NCI-H2227 treated with DMSO at 0.1 percent for 48 hours (cell line): Measurements from ENCODE around the gene ATP10B.

Experiments used
- DNase-seq: peaks from one replicate; lab custom pipeline; 2025; lab: John Stamatoyannopoulos, UW

The ATP10B gene

GRCh38 chr5:160548949-160549645 is 302.9 kb downstream of the ATP10B start:
- DNase-seq, result no peak

- DNase-seq, result no peak
These were observed 304.1 kb downstream of the ATP10B start for GRCh38 chr5:160547872-160548271.

- no peak for DNase-seq
These were observed 304.9 kb downstream of the ATP10B start for GRCh38 chr5:160547061-160547460.

- no peak for DNase-seq
These were observed 306.2 kb downstream of the ATP10B start for GRCh38 chr5:160545832-160546231.

GRCh38 chr5:160543395-160543794 is 308.6 kb downstream of the ATP10B start:
- DNase-seq, result no peak

DNA sequence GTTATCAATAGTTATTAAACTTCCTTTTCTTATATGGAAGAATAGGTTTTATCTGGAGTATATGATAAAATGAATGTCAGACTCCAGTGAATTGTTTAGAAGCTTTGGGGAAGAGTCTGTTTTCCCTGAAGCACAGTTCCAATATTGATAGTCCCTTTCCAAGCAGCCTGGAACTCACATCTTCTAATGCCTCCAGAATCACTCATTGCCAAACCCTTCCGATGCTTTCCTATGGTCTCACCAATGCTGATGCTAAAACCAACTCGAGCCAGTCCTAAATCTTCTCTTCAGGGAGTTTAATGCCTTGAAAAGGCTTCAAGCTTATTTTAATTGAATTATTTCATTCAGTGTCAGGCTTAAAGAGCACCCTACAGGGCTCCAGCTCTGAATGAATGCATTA is 309.2 kb downstream of the ATP10B start:
- DNase-seq, result no peak

GRCh38 chr5:160542281-160542680 is 309.7 kb downstream of the ATP10B start:
- DNase-seq, result no peak

DNA sequence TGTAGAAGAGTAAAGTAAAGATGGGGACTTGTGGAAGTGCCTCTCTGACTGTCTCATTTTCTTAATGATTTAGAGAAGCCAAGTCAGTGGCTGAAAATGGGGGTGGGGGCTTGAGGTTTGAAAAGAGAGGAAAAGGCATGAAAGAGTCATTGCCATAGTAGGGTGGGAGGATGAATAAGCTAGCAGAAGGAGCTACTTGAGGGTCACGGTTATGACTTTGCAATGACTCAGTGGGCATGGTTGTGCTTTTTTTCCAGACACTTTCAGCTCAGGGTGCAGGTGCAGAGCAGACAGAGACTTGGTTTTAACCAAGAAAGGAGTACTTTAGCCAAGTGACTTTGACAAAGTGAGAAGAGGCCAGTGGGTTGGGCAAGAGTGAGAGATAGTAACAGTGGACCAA is 312.6 kb downstream of the ATP10B start:
- DNase-seq, result no peak

DNA sequence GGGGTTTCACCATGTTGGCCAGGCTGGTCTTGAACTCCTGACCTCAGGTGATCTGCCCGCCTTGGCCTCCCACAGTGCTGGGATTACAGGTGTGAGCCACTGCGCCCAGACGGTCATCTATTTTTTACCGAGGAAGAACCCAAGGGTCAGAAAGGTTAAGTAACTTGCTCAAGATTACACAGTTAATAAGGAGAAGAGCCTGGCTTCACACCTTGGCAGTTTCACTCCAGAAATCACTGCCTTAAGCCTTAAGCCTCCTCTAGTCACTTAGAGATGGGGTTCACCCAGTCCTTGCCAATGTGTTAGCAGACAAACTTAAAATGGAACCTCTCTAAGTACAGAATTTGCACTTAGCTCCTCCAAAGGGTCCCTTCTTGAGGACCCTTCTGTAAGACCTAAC is 314.1 kb downstream of the ATP10B start:
- no peak for DNase-seq

- no peak for DNase-seq
These were observed 314.9 kb downstream of the ATP10B start for GRCh38 chr5:160537116-160537515.

- DNase-seq, result no peak
These were observed 317.1 kb downstream of the ATP10B start for GRCh38 chr5:160534914-160535313.

GRCh38 chr5:160534125-160534524 is 317.9 kb downstream of the ATP10B start:
- DNase-seq, result no peak

GRCh38 chr5:160525471-160526261 is 326.3 kb downstream of the ATP10B start:
- DNase-seq, result no peak

GRCh38 chr5:160524827-160525226 is 327.2 kb downstream of the ATP10B start:
- DNase-seq, result no peak

DNA sequence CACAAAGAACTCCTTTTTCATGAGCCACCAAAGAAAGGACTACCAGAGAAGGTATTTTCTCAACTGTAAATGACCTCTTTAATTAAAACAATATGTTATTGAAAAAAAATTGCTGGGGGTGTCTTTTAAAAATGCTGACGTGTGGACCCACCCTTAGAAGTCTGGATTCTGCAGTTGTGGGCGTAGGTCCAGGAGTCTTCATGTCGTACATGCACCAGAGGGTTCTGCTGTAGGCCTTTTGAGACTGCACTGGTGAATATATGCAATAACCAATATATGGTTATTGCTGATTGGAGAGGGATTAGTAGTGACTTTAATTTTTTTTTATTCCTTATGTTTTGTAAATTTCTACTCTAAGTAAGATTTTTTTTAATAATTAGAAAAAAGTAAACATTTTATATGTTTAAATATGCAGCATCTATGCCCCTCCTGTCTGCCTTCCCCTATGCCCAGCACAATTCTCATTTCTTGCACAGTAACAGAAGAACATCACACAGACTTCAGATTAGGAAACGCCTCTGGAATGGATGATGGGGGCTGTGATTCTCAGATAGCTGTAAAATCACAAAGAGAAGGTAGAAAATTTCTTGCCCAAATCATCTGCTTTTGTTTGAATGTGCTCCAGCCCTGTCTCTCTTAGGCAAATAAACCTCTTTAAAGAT is 328.4 kb downstream of the ATP10B start:
- no peak for DNase-seq

DNA sequence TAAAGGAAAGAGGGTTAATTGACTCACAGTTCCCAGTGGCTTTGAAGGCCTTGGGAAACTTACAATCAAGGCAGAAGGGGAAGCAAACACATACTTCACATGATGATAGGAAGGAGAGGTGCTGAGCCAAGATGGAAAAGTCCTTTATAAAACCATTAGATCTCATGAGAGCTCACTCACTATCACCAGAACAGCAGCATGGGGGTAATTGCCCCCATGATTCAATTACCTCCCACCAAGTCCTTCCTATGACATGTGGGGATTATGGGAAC is 330.7 kb downstream of the ATP10B start:
- DNase-seq, result no peak

DNA sequence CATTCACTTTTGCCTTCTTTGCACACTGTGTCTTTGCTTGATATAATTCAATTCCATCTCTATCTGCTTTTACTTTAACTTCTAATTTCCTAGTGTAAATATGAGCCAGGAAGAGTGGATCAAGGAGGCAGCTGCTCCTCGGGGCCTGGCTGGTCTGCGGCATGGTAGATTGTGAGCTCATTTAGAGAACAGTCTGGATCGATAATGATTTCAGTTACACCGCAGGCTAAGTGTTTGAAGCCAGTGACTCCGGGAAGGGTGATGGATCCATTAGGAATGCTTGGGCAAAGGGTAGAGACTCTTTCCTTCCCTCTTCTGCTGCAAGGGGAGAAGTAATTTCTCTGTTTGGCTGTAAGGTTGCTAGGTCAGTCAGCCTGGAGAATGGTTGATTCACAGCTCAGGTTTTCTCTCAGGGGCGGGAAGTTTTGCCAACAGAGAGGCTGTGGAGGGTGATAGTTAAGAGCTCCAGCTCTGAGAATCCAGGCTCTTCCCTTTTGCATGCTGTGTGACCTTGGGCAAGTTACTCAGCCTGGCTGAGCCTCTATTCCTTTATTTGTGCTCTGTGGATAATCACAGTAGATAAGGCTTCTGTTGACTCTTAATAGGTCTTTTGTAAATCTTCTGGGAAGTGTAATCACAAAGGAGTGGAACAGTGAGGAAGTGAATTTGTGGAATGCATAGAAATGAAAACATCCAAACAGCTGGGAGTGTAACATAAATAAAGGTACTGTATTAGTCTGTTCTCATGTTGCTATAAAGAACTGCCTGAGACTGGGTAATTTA is 331.2 kb downstream of the ATP10B start:
- no peak for DNase-seq

GRCh38 chr5:160516696-160517530 is 335.1 kb downstream of the ATP10B start:
- no peak for DNase-seq

DNA sequence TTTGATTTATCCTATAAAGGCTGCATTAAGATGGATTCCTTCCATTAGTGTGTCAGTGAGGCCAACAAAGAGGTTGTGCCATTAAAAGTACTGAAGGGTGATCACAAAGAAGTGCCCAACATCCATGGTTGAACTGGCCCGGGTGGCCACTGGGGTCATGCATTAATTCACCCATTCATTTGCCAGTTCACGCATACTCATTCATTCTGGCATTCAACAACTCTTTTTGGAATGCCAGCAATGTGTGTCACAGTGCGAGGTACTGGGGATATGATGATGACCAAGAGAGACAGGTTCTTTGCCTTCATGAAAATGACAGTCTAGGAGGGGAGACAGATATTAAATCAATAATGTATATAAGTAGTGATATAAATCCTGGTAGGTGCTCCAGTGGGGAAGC is 337.1 kb downstream of the ATP10B start:
- DNase-seq, result no peak

GRCh38 chr5:160514191-160514590 is 337.8 kb downstream of the ATP10B start:
- DNase-seq, result no peak

DNA sequence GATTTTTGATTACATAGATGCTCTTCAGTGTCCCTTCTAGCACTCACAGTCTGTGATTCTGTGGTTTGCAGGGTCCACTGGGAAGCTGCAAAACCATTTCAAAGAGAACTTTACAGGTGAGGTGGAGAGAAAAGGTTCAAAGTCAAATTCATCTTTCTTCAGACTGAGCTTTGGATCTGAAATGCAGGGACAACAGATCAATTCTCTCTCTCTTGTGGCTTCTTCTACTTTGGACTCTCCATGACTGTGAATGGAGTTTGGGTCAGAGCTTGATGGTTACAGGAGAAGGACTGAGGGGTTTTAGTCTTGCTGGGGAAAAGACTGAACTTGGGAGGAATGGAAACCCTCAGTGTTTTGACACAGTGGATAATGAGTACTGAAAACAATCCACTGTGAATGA is 338.5 kb downstream of the ATP10B start:
- no peak for DNase-seq
